ENCODE data around the gene LRMDA. TPM values are rescaled to one million over a fixed set of nuclear protein-coding genes. Genes with fewer than 3 reads are reported as not detected.

LRMDA gene
- total RNA-seq, 1 donor from 2014 or later, result 5.2 TPM

DNA sequence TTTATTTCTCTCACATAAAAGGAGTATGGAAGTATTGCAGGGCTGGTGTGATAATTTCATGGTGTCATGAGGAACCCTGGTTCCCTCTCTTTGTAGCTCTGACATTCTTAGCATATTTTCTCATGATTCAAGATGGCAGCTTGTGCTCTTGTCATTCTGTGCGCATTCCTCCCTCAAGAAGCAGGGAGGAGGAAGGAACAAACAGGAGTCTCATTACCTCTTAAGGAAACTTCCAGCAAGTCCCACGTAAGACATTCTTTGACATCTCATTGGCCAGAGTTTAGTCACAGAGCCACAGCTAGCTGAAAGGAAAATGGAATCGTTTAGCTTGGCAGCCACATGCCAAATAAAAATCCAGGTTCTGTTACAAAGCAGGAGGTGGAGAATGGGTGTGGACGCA lies 546.8 kb downstream of the LRMDA start:
- Histone ChIP-seq H3K36me3 (no peaks in the 10 kb centered on the region), H3K4me1 (no peaks in the 10 kb centered on the region), H3F3A (ENCODE audit: low read depth) (no peaks in the 10 kb centered on the region), H3K79me2 (ENCODE audit: low read depth) (no peaks in the 10 kb centered on the region), H3K9ac (no peak overlapping the region), H3K27me3 (no peaks in the 10 kb centered on the region), H3K4me2 (no peak overlapping the region), H2AFZ (replicated peaks) (no peak overlapping the region), H3K4me3 (no peak overlapping the region), H3K9me3 (ENCODE audit: low read depth) (no peaks in the 10 kb centered on the region), H3K27ac (no peak overlapping the region), H4K20me1 (ENCODE audit: low read depth) (no peaks in the 10 kb centered on the region)
- Mint-ChIP-seq H3K27ac (no peak overlapping the region), H3K36me3 (no peaks in the 10 kb centered on the region), H3K4me1 (peaks cover 16% of the 10 kb centered on the region), H3K4me3 (no peak overlapping the region), H3K27me3 (ENCODE audit: insufficient read depth, low read depth) (no peaks in the 10 kb centered on the region), H3K9me3 (no peaks in the 10 kb centered on the region)
- DNase-seq (ENCODE audit: low spot score), result peak; percentile 17
- TF ChIP-seq, protein P1, sequence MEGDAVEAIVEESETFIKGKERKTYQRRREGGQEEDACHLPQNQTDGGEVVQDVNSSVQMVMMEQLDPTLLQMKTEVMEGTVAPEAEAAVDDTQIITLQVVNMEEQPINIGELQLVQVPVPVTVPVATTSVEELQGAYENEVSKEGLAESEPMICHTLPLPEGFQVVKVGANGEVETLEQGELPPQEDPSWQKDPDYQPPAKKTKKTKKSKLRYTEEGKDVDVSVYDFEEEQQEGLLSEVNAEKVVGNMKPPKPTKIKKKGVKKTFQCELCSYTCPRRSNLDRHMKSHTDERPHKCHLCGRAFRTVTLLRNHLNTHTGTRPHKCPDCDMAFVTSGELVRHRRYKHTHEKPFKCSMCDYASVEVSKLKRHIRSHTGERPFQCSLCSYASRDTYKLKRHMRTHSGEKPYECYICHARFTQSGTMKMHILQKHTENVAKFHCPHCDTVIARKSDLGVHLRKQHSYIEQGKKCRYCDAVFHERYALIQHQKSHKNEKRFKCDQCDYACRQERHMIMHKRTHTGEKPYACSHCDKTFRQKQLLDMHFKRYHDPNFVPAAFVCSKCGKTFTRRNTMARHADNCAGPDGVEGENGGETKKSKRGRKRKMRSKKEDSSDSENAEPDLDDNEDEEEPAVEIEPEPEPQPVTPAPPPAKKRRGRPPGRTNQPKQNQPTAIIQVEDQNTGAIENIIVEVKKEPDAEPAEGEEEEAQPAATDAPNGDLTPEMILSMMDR (IDR thresholded peaks at IDR 0.05), result no peak
- TF ChIP-seq EZH2phosphoT487 (IDR thresholded peaks at IDR 0.05), result no peak
- no peak for TF ChIP-seq EZH2 (IDR thresholded peaks at IDR 0.05)

- no peaks in the 10 kb centered on the region for H3K27me3 ChIP-seq
- H3K4me1 ChIP-seq, result no peaks in the 10 kb centered on the region
- H3K4me2 ChIP-seq, result no peak overlapping the region
- Mint-ChIP-seq H3K27me3 (ENCODE audit: insufficient read depth, low read depth) (no peaks in the 10 kb centered on the region), H3K4me3 (no peak overlapping the region), H3K9me3 (no peaks in the 10 kb centered on the region), H3K36me3 (no peaks in the 10 kb centered on the region), H3K4me1 (peaks cover 17% of the 10 kb centered on the region), H3K27ac (no peak overlapping the region)
- TF ChIP-seq EZH2phosphoT487 (IDR thresholded peaks at IDR 0.05), result no peak
- TF ChIP-seq, protein P1 (IDR thresholded peaks at IDR 0.05), result no peak
- no peak for TF ChIP-seq EZH2 (IDR thresholded peaks at IDR 0.05)
- no peak overlapping the region for H3K9ac ChIP-seq
- H3K27ac ChIP-seq, result no peak overlapping the region
- H3K9me3 ChIP-seq (ENCODE audit: low read depth), result no peaks in the 10 kb centered on the region
- DNase-seq (ENCODE audit: low spot score), result no peak
- H2AFZ ChIP-seq (replicated peaks), result no peak overlapping the region
- H3K79me2 ChIP-seq (ENCODE audit: low read depth), result no peaks in the 10 kb centered on the region
- H3K4me3 ChIP-seq, result no peak overlapping the region
- H3K36me3 ChIP-seq, result no peaks in the 10 kb centered on the region
- H3F3A ChIP-seq (ENCODE audit: low read depth), result no peaks in the 10 kb centered on the region
- H4K20me1 ChIP-seq (ENCODE audit: low read depth), result no peaks in the 10 kb centered on the region
Measured at GRCh38 chr10:75980419-75981002, 549.1 kb downstream of the LRMDA start.

DNA sequence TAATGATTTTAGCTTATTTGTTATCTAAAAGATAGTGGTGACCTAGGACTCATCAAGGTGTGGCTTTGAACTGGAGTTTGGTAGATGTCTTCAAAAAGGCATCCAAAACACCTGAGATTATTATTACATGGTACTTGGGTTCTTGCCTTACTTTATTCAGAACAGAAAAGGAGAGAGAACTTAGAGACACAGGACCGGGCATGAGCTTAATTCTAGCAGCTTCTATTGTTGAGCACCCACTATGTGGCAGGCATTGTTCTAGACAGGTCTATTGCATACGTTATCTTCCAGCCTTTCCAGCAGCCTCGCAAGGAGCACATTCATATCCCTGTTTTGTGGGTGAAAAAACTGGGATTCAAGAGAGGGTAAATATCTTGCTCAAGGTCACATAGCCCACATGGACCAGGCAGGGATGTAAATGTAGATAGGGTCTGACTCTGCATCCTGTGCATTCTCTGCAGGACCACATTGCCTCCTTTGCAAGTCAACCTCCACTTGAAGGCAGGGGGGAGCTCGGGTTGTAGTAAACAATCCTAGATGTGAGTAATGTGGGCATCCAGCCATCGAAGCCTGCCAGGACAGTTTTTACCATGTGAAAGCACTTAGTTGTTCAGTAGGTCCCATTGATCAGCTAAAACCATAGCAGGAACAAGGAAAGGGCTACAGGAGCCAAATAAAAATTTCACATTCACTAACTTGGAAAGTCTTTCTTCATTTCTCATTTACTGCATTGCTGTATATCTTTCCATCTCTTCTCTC lies 551.4 kb downstream of the LRMDA start:
- H3K4me1 Mint-ChIP-seq, result peaks cover 17% of the 10 kb centered on the region
- H3K9me3 ChIP-seq (ENCODE audit: low read depth), result no peaks in the 10 kb centered on the region
- H3F3A ChIP-seq (ENCODE audit: low read depth), result no peaks in the 10 kb centered on the region
- no peak overlapping the region for H3K9ac ChIP-seq
- H3K27me3 ChIP-seq, result no peaks in the 10 kb centered on the region
- no peaks in the 10 kb centered on the region for H3K4me1 ChIP-seq
- peak overlapping the region; percentile 38 for H3K27ac Mint-ChIP-seq
- H2AFZ ChIP-seq (replicated peaks), result no peak overlapping the region
- no peaks in the 10 kb centered on the region for H4K20me1 ChIP-seq (ENCODE audit: low read depth)
- no peak overlapping the region for H3K4me3 ChIP-seq
- H3K27ac ChIP-seq, result no peak overlapping the region
- DNase-seq (ENCODE audit: low spot score), result no peak
- no peaks in the 10 kb centered on the region for H3K36me3 Mint-ChIP-seq
- no peaks in the 10 kb centered on the region for H3K9me3 Mint-ChIP-seq
- TF ChIP-seq, protein P1 (IDR thresholded peaks at IDR 0.05), result no peak
- TF ChIP-seq EZH2 (IDR thresholded peaks at IDR 0.05), result no peak
- no peak for TF ChIP-seq EZH2phosphoT487 (IDR thresholded peaks at IDR 0.05)
- no peak overlapping the region for H3K4me3 Mint-ChIP-seq
- H3K36me3 ChIP-seq, result no peaks in the 10 kb centered on the region
- no peaks in the 10 kb centered on the region for H3K79me2 ChIP-seq (ENCODE audit: low read depth)
- H3K27me3 Mint-ChIP-seq (ENCODE audit: insufficient read depth, low read depth), result peaks cover 3% of the 10 kb centered on the region
- H3K4me2 ChIP-seq, result no peak overlapping the region

Data from neural progenitor cell (in vitro differentiated cells).